ENCODE measurements around the gene ATP5F1D. TPM values are rescaled to one million over a fixed set of nuclear protein-coding genes. Genes with fewer than 3 reads are reported as not detected.

ATP5F1D gene
- total RNA-seq, 1 donor from 2014 or later: 167 TPM

DNA sequence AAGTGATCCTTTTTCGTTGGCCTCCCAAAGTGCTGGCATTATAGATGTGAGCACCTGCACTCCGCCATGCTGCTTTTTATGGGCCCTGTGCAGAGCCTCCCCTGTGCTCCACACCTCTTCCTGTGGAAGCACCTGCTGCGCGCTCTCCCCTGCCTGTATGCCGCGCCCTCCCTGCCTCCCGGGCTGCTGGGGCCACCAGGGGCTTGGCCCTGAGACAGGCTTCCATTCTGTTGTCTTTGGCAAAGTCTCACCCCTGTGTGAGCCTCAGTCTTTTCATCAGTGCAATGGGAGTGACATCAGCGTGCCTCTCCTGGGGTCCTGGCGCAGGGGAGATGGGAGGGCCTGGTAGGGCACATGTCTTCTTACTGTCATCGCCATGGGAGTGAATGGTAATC lies 35.1 kb downstream of the ATP5F1D start:
- DNase-seq (ENCODE audit: extremely low spot score, unreplicated experiment): no peak
- Mint-ChIP-seq H3K4me1 (ENCODE audit: unreplicated experiment) (peaks cover 31% of the 10 kb centered on the region), H3K36me3 (ENCODE audit: unreplicated experiment) (peaks cover 26% of the 10 kb centered on the region), H3K4me3 (ENCODE audit: unreplicated experiment) (peak overlapping the region; percentile 74), H3K9me3 (ENCODE audit: unreplicated experiment) (no peaks in the 10 kb centered on the region), H3K27me3 (ENCODE audit: unreplicated experiment) (no peaks in the 10 kb centered on the region), H3K27ac (ENCODE audit: unreplicated experiment) (peak overlapping the region; percentile 59)
- TF ChIP-seq, protein P1, sequence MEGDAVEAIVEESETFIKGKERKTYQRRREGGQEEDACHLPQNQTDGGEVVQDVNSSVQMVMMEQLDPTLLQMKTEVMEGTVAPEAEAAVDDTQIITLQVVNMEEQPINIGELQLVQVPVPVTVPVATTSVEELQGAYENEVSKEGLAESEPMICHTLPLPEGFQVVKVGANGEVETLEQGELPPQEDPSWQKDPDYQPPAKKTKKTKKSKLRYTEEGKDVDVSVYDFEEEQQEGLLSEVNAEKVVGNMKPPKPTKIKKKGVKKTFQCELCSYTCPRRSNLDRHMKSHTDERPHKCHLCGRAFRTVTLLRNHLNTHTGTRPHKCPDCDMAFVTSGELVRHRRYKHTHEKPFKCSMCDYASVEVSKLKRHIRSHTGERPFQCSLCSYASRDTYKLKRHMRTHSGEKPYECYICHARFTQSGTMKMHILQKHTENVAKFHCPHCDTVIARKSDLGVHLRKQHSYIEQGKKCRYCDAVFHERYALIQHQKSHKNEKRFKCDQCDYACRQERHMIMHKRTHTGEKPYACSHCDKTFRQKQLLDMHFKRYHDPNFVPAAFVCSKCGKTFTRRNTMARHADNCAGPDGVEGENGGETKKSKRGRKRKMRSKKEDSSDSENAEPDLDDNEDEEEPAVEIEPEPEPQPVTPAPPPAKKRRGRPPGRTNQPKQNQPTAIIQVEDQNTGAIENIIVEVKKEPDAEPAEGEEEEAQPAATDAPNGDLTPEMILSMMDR (IDR thresholded peaks at IDR 0.05): no peak

DNA sequence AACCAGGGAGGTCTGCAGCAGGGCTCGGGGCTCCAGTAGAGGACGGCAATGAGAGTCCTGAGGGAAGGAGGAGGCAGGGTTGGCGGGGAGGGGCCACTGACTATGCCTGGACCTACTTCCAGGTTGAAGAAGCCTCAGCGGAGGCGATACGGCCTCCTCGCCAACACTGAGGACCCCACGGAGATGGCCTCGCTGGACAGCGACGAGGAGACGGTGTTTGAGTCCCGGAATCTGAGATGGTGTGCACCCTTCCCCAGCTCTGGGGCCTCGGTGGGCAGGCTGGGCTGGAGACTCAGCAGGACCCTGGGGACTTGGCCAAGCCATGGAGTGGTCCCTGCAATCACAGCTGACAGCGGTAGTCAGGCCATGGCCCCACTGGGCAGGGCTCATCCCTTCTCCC lies 35.5 kb downstream of the ATP5F1D start:
- Mint-ChIP-seq H3K4me3 (ENCODE audit: unreplicated experiment) (peak overlapping the region; percentile 74), H3K27ac (ENCODE audit: unreplicated experiment) (peak overlapping the region; percentile 59), H3K36me3 (ENCODE audit: unreplicated experiment) (peaks cover 22% of the 10 kb centered on the region), H3K27me3 (ENCODE audit: unreplicated experiment) (no peaks in the 10 kb centered on the region), H3K9me3 (ENCODE audit: unreplicated experiment) (no peaks in the 10 kb centered on the region), H3K4me1 (ENCODE audit: unreplicated experiment) (peaks cover 27% of the 10 kb centered on the region)
- no peak for DNase-seq (ENCODE audit: extremely low spot score, unreplicated experiment)
- TF ChIP-seq, protein P1 (IDR thresholded peaks at IDR 0.05): no peak

DNA sequence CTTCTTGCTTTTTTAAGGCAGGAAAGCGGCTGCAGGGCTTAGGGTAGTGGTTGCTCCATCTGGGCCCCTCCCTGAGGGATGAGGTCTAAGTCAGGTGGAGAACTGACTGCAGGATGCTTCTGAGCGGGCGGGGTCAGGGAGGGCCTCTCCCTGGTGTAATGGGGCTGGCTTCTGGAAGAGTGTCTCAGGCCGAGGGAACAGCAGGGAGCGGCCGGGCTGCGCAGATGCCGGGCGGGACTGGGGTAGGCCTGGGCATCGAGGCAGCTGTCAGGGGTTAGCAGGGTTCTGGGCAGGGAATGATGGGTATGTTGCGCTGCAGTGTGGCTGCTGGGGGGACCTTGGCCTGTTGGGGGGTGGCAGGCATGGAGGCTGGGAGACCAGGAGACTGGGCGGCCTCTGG lies 36.5 kb downstream of the ATP5F1D start:
- H3K36me3 Mint-ChIP-seq (ENCODE audit: unreplicated experiment): peaks cover 14% of the 10 kb centered on the region
- H3K27me3 Mint-ChIP-seq (ENCODE audit: unreplicated experiment): no peaks in the 10 kb centered on the region
- DNase-seq (ENCODE audit: extremely low spot score, unreplicated experiment): no peak
- H3K4me1 Mint-ChIP-seq (ENCODE audit: unreplicated experiment): peaks cover 20% of the 10 kb centered on the region
- no peaks in the 10 kb centered on the region for H3K9me3 Mint-ChIP-seq (ENCODE audit: unreplicated experiment)
- peak overlapping the region; percentile 18 for H3K27ac Mint-ChIP-seq (ENCODE audit: unreplicated experiment)
- TF ChIP-seq, protein P1 (IDR thresholded peaks at IDR 0.05): no peak
- H3K4me3 Mint-ChIP-seq (ENCODE audit: unreplicated experiment): no peak overlapping the region

DNA sequence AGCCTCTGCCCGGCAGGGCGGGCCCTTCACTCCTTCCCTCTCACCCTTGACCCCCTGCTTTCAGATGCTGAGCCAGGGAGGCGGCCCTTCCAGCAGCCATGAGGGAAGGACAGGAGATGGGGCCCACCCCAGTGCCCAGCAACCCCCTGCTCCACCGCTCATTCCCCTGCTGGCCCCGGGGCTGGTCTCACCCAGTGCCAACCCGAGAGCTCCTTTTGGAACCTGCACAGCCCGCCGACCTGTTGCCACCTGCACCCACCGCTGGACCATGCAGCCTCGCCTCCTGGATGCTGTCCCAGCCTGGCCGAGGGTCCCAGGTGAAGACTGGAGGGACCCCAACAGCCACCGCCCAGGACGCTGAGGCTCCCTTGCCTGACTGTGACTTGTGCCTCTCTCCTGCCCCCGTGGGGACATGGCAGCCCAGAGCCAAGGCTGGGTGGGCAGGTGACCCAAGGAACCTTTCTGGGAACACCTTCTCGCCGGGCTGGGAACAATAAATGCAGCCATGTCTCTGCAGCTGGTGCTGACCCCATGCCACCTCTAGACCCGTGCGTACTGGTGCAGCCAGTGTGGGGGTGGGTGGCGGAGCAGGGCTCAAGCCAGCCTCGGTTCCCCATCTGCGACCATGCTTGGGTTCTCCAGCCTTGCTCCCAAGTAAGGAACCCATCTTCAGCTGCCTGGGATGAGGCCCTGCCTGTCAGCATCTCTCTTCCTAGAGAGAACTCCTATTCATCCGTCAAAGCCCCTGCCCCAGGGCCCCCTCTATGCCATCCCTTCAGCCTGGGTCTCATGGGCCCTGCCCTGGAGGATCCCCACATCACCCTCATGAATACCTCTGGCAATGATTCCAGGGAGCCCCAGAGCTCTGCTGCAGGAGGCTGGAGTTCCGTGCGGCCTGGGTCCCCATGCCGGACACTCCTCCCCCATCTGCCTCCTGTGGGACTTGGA lies 37.4 kb downstream of the ATP5F1D start:
- Mint-ChIP-seq H3K27me3 (ENCODE audit: unreplicated experiment) (peaks cover under 1% of the 10 kb centered on the region), H3K36me3 (ENCODE audit: unreplicated experiment) (peaks cover 8% of the 10 kb centered on the region), H3K9me3 (ENCODE audit: unreplicated experiment) (no peaks in the 10 kb centered on the region)

More for the DNA sequence above, 37.4 kb downstream of the ATP5F1D start:
- H3K27ac Mint-ChIP-seq (ENCODE audit: unreplicated experiment): no peak overlapping the region
- peaks cover 14% of the 10 kb centered on the region for H3K4me1 Mint-ChIP-seq (ENCODE audit: unreplicated experiment)
- no peak overlapping the region for H3K4me3 Mint-ChIP-seq (ENCODE audit: unreplicated experiment)
- TF ChIP-seq, protein P1 (IDR thresholded peaks at IDR 0.05): no peak
- DNase-seq (ENCODE audit: extremely low spot score, unreplicated experiment): no peak
